Measurements from ENCODE around the gene CMSS1.

Gene CMSS1

DNA sequence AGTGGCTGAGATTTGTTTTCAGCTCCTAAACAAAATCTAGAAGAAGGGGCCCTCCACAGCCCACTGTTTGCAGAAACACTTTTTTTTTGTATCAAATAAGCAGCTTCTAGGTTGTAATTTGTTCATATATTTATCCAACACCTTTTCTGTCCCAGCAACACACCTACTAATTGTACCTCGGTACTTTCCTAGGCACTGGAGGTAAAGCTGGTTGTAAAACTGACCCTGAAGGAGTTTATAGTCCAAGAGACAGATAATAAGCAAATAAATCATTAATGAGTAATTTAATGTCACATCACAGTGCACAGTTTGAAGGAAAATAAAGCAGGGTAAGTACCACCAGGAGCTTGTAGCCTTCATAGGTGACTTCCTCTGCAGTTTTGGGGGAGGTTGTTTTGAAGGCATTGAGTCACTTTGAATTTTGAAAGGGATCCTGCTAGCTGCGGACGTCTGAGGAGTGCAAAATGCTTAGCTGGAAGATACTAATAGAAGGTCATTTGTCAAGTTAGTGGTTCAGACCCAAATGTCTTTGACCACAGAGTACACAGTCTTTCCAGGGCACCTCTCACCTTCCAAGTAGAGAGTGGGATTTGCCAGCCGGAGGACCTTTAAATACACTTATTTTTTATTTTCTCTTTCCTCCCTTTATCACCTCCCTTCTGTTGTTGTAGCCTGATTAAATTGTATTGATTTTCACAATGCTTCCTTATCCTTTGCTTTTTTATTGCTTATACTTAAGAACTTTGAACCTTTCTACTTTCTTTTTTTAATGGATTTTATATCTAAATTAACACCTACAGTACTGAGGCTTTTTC, 53.8 kb downstream of the CMSS1 start:
- in situ Hi-C loops (cut with MboI; ENCODE audit: low sequenced_read_pairs), result no loop called here

GRCh38 chr3:99872923-99873254, 55.2 kb downstream of the CMSS1 start:
- in situ Hi-C loops (cut with MboI; ENCODE audit: low sequenced_read_pairs), result no loop called here

GRCh38 chr3:99873269-99874102, 55.8 kb downstream of the CMSS1 start:
- in situ Hi-C loops (cut with MboI; ENCODE audit: low sequenced_read_pairs), result no loop called here

GRCh38 chr3:99874237-99875002, 56.8 kb downstream of the CMSS1 start:
- in situ Hi-C loops (cut with MboI; ENCODE audit: low sequenced_read_pairs), result no loop called here

DNA sequence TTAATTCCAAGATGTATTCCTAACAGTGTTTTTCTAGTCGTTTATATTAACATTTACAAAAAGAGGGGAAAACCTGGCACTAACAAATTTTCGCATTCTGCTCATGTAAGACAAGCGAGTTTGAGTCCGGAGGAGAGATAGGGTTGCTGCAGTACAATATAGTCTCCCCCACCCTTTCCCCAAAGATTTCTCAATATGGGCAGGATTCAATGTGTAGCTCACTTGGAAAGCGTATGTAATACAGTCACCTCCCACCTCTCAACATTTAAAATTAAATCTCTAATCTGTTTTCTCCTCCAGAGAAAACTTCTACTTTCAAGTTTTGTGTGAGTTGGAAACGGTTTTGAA, 57.9 kb downstream of the CMSS1 start:
- in situ Hi-C loops (cut with MboI; ENCODE audit: low sequenced_read_pairs), result no loop called here

DNA sequence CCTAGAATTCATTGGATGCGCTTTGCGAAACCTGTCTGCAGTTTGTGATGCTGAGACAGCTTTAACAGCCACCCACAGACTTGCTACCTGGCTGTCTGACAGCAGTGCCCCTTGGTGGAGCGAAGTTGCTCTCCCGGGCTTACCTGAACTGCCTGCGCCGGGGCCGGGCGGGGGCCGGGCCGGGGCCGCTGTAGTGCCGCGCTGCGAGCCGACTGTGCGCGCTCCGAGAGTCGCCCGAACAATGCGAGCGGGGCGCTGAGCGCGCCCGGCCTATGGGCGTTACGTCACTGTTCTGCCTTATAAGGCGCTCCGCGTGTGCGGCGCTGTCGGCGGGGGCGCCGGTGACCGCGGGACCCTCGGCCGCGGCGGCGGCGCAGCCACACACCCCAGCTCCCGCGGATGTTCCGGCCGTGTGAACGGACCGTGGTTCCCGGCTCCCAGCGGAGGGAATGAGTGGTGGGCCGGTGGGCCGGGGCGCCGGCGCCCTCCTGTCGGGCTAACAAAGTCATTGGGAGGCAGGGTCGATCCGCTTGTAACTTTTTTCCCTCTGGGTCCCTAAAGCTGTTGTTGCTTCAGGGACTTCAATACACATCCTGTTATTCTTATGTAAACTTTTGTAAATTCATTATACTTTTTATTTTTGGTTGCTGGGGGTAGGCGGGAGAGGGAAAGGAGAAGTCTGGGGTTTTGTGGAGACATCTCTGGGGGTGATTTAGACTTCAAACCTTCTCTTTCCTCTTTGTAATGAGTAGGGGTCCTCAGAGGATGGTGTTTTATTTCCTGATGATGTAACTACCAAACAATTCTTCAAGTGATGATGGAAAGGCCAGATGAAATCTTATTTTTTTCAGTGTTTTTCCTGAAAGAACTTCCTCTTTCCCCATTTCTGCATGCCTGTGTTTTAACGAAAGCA, 58.5 kb downstream of the CMSS1 start:
- in situ Hi-C loops (cut with MboI; ENCODE audit: low sequenced_read_pairs), result no loop called here

DNA sequence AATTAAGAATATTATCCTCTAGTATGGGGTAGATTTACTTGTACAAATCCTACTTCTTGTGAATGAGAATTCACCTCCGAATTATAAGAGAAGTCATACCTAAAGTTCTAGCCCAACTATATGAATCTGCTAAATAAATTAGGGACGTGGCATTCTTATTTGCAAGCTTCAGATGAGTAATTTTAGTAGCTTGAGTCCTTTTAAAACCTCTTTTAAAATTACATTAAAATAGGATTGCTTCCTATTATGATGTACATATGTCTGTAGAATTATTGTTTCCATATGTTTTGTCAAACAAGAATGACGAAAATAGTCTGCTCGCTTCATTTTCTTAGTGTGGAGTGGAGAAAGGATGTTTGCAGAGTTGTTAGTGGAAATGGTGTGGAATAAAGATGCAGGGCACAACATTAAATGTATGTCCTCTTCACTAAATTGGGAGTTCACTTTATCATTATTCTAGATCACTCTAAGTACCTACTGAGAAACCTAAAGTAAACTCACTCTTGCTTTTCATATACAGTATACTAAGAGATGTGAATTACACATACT, 59.4 kb downstream of the CMSS1 start:
- in situ Hi-C loops (cut with MboI; ENCODE audit: low sequenced_read_pairs), result no loop called here

DNA sequence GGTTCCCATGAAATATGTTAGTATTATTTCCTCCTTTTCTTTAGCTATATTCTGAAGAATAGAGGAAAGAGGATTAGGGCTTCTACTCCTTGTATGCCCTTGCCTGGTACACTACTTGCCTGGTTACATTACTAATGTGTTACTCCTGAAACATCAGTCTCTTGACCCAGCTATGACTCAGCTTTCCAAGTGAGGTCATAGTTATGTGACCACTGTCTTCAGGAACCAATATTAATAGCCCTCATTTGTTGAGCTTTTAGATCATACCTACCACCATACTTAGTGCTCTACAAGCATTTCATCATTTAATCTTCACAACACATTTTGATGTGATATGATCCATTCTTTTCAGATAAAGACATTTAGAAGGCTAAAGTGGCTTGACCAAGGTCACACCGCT, 60.3 kb downstream of the CMSS1 start:
- in situ Hi-C loops (cut with MboI; ENCODE audit: low sequenced_read_pairs), result no loop called here

GRCh38 chr3:99879275-99879674, 61.6 kb downstream of the CMSS1 start:
- in situ Hi-C loops (cut with MboI; ENCODE audit: low sequenced_read_pairs), result no loop called here

DNA sequence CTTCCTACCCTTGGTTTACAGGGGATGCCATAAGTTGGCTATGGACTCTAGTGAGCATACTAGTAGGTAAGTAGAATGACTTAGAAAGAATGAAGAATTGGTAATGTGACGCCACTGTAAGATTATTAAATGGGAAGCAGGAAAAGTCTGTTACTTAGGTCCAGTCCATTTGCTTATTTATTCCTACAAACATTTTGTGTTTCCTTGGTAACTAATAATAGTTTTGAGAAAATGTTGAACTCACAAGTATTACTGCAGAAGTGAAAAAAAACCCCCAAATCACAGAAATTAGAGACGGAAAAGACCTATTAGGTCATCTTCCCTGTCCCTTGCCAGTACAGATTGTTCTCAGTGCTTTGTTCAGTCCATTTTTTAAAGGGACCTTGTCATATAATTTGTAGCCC, 63.5 kb downstream of the CMSS1 start:
- in situ Hi-C loops (cut with MboI; ENCODE audit: low sequenced_read_pairs), result no loop called here

DNA sequence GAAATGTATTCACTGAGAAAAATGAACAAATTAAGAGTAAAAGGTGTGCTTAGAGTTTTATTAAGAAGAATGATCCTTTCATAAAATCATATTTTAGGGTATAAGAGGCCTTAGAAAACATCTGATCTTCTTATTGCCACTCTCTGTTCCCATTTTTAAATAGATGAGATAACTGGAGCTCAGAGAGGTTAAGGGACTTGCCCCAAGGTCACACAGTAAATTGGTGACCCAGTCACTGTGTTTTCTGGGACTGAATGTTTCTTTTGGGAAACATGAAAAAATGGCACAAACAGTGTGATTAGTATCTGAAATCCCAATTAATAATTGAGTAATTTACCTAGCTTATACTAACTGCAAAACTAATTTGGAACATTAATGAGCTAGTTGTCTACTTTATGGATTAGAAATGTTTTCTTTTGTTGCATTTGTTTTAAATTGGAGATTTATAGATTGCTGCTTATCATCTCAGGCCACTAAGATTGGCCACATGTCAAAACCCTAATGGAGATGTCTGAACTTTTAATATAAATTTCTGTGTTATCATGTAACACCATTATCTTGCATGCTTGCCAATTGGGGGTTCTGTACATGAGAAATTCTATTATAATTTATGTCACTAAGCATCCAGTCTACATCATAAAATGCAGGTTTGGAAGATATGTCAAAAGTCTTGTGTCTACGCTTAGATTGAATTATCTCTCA, 64.9 kb downstream of the CMSS1 start:
- in situ Hi-C loops (cut with MboI; ENCODE audit: low sequenced_read_pairs), result no loop called here

- in situ Hi-C loops (cut with MboI; ENCODE audit: low sequenced_read_pairs), result no loop called here
Observed at GRCh38 chr3:99883138-99883461, 65.4 kb downstream of the CMSS1 start.

GRCh38 chr3:99883693-99884092, 66.0 kb downstream of the CMSS1 start:
- in situ Hi-C loops (cut with MboI; ENCODE audit: low sequenced_read_pairs), result no loop called here

- in situ Hi-C loops (cut with MboI; ENCODE audit: low sequenced_read_pairs), result no loop called here
Observed at GRCh38 chr3:99884484-99884883, 66.8 kb downstream of the CMSS1 start.

- in situ Hi-C loops (cut with MboI; ENCODE audit: low sequenced_read_pairs), result no loop called here
Observed at GRCh38 chr3:99885085-99885484, 67.4 kb downstream of the CMSS1 start.

GRCh38 chr3:99885851-99886250, 68.2 kb downstream of the CMSS1 start:
- in situ Hi-C loops (cut with MboI; ENCODE audit: low sequenced_read_pairs), result no loop called here

DNA sequence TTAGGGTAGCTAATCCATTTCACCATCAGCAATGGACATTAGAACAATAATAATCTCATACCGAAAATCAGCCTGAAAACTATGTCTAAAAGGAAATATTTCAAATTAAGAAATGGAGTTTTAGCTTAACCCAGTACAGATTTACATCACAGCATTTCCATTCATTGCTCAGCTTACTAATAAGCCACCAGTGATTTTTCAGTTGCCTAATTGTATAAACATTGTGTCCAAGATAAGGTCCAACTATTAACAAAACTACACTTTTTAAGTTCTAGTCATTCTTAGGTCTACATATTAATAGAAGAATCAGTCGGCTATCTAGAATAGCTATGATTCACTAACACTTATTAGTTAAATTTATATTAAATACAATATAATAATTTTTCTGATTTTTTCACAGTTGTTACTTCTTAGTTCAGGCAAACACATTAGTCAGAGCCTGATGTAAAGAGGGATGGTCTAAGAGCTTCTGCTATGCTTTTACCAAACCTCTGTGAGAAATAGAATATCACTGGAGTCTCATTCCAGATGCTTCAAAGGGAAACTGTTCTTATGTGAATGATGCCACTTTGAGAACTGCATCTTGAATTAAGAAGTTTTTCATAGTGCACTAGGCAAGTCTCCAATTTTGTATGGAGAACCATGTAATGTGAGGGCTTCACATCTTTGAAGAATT, 74.1 kb downstream of the CMSS1 start:
- in situ Hi-C loops (cut with MboI; ENCODE audit: low sequenced_read_pairs), result no loop called here

- in situ Hi-C loops (cut with MboI; ENCODE audit: low sequenced_read_pairs), result no loop called here
Observed at GRCh38 chr3:99892332-99892731, 74.7 kb downstream of the CMSS1 start.

GRCh38 chr3:99895131-99895696, 77.6 kb downstream of the CMSS1 start:
- in situ Hi-C loops (cut with MboI; ENCODE audit: low sequenced_read_pairs), result no loop called here

All from HL-60/S4 treated with phorbol 12-myristate 13-acetate at 8.2 ng/mL for 4 days and 3 days (cell line).